Endodermal cell (in vitro differentiated cells): Measurements from ENCODE around the gene ZNRF3. TPM values are rescaled to one million over a fixed set of nuclear protein-coding genes. Genes with fewer than 3 reads are reported as not detected.

Experiments used
- DNase-seq: peaks from one replicate; pipeline ENCODE4 v3.0.0-alpha.2; 2017
- H3K27ac ChIP-seq: 2 replicates; pipeline ENCODE4 v1.5.1; 2013; ENCODE audit warnings: mild to moderate bottlenecking, low read depth, low read length, moderate library complexity
- H3K27me3 ChIP-seq: 2 replicates; pipeline ENCODE4 v1.6.1; 2013; ENCODE audit warnings: mild to moderate bottlenecking, low read length, moderate library complexity; ENCODE audit not compliant: insufficient read depth, control insufficient read depth, poor library complexity, severe bottlenecking
- H3K36me3 ChIP-seq: 2 replicates; pipeline ENCODE4 v1.7.0; 2013; ENCODE audit warnings: mild to moderate bottlenecking, low read length, moderate library complexity; ENCODE audit not compliant: control insufficient read depth, insufficient read depth
- H3K4me1 ChIP-seq: one replicate; pipeline ENCODE4 v1.7.0; 2013; ENCODE audit warnings: low read length; ENCODE audit not compliant: control insufficient read depth, insufficient read depth
- H3K4me3 ChIP-seq: 2 replicates; pipeline ENCODE4 v1.5.1; 2013; ENCODE audit warnings: mild to moderate bottlenecking, low read length, moderate library complexity
- H3K9ac ChIP-seq: 2 replicates; pipeline ENCODE4 v1.6.1; 2013; ENCODE audit warnings: mild to moderate bottlenecking, low read length, moderate library complexity; ENCODE audit not compliant: poor library complexity, severe bottlenecking; ENCODE audit errors: extremely low read depth
- H3K9me3 ChIP-seq: 2 replicates; pipeline ENCODE4 v1.6.1; 2013; ENCODE audit warnings: mild to moderate bottlenecking, low read length, moderate library complexity; ENCODE audit not compliant: control insufficient read depth
- H3K27ac Mint-ChIP-seq: 2 replicates; pipeline ENCODE4 v1.8.0; 2020; ENCODE audit warnings: mixed read lengths
- H3K27me3 Mint-ChIP-seq: 2 replicates; pipeline ENCODE4 v1.8.0; 2021; ENCODE audit warnings: mild to moderate bottlenecking, mixed read lengths; ENCODE audit not compliant: insufficient read depth
- H3K36me3 Mint-ChIP-seq: 2 replicates; pipeline ENCODE4 v1.8.0; 2020; ENCODE audit warnings: low read depth, mixed read lengths
- H3K4me1 Mint-ChIP-seq: 2 replicates; pipeline ENCODE4 v1.8.0; 2020; ENCODE audit warnings: mixed read lengths
- H3K4me3 Mint-ChIP-seq: 2 replicates; pipeline ENCODE4 v1.8.0; 2020; ENCODE audit warnings: mild to moderate bottlenecking, moderate library complexity, mixed read lengths
- H3K9me3 Mint-ChIP-seq: 2 replicates; pipeline ENCODE4 v1.8.0; 2020; ENCODE audit warnings: mild to moderate bottlenecking, mixed read lengths
- WGBS, 2 experiments: methylation state at CpG; one replicate each; pipeline versions ENCODE4 v1.1.5 to v1.1.7; 2013; ENCODE audit warnings: missing lambda C conversion rate in 2 of 2, mixed read lengths in 1 of 2; ENCODE audit not compliant: insufficient coverage in 1 of 2, insufficient read length in 1 of 2; 5-methylcytosine and 5-hydroxymethylcytosine counted together
- total RNA-seq, 2 donors: library from RNA; stranded (reverse); fragmentation: NEBNext Ultra II Directional in 1 of 2; extraction: Animal tissue kit (Norgen Biotek cat#: 25700) in 1 of 2; gene quantifications; 2 replicates in 1 of 2; 3 replicates in 1 of 2; pipeline ENCODE4 v1.2.1, GENCODE V29; 2021
- TF ChIP-seq, protein P1 (sequence below): fragments of 200-600 bp; sonication (generic); conservative IDR thresholded peaks from 2 replicates; pipeline ENCODE4 v1.5.0; 2021; ENCODE audit warnings: antibody characterized with exemption, mild to moderate bottlenecking

The ZNRF3 gene
- total RNA-seq, 2 donors from 2014 or later, result 15.8 to 19.8 TPM

DNA sequence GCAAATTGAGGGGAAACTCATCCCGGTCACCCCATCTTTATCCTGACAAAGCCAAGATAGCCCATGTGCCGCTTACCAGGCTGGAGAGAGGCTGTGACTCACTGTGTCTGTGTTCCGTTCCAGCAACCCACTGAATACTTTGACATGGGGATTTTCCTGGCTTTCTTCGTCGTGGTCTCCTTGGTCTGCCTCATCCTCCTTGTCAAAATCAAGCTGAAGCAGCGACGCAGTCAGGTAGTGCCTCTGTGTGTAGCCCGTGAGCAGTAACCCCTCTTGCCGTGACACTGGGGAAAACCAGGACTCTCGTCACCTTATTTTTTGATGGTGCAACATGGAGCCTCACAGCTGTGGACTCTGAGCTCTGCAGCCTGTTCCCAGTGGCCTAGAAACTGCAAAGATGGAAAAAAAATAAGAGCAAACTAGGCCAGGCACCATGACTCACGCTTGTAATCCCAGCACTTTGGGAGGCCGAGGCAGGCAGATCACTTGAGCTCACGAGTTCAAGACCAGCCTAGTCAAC, 161.3 kb downstream of the ZNRF3 start:
- no peak overlapping the region for H3K9ac ChIP-seq
- Mint-ChIP-seq H3K27ac (no peak overlapping the region), H3K27me3 (no peaks in the 10 kb centered on the region), H3K36me3 (peaks cover 42% of the 10 kb centered on the region), H3K9me3 (no peaks in the 10 kb centered on the region), H3K4me3 (no peak overlapping the region), H3K4me1 (no peaks in the 10 kb centered on the region)
- H3K36me3 ChIP-seq, result peaks cover 48% of the 10 kb centered on the region
- no peak overlapping the region for H3K27ac ChIP-seq
- no peaks in the 10 kb centered on the region for H3K27me3 ChIP-seq
- no peak overlapping the region for H3K4me3 ChIP-seq
- TF ChIP-seq, protein P1, sequence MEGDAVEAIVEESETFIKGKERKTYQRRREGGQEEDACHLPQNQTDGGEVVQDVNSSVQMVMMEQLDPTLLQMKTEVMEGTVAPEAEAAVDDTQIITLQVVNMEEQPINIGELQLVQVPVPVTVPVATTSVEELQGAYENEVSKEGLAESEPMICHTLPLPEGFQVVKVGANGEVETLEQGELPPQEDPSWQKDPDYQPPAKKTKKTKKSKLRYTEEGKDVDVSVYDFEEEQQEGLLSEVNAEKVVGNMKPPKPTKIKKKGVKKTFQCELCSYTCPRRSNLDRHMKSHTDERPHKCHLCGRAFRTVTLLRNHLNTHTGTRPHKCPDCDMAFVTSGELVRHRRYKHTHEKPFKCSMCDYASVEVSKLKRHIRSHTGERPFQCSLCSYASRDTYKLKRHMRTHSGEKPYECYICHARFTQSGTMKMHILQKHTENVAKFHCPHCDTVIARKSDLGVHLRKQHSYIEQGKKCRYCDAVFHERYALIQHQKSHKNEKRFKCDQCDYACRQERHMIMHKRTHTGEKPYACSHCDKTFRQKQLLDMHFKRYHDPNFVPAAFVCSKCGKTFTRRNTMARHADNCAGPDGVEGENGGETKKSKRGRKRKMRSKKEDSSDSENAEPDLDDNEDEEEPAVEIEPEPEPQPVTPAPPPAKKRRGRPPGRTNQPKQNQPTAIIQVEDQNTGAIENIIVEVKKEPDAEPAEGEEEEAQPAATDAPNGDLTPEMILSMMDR, result no peak
- H3K4me1 ChIP-seq, result no peaks in the 10 kb centered on the region
- DNase-seq, result no peak
- 93% methylated on average over 13 of the region's 13 CpGs for whole genome bisulfite sequencing, 2 experiments
- no peaks in the 10 kb centered on the region for H3K9me3 ChIP-seq

DNA sequence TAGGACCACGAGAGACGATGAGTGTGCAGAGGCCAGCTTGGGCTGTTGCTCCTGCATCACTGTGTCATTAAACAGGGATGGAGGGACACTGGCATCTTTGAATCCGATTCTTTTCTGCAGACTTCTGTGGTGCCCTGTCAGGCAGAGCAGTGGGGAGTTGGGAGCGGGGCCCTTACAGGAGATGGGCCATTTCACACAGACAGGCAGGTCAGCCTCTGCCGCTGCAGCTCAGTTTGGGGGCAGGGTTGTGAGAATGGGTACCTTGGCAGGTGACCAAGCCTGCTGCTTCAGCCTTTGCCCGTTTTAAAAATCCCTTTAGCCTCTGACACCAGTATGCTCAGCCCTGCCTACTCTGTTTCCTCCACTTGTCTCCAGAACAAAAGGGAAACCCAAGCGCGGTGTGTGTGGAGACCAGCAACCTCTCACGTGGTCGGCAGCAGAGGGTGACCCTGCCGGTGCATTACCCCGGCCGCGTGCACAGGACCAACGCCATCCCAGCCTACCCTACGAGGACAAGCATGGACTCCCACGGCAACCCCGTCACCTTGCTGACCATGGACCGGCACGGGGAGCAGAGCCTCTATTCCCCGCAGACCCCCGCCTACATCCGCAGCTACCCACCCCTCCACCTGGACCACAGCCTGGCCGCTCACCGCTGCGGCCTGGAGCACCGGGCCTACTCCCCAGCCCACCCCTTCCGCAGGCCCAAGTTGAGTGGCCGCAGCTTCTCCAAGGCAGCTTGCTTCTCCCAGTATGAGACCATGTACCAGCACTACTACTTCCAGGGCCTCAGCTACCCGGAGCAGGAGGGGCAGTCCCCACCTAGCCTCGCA, 165.7 kb downstream of the ZNRF3 start:
- Mint-ChIP-seq H3K4me1 (peaks cover 9% of the 10 kb centered on the region), H3K4me3 (no peak overlapping the region), H3K27me3 (no peaks in the 10 kb centered on the region), H3K9me3 (no peaks in the 10 kb centered on the region), H3K36me3 (peaks cover 40% of the 10 kb centered on the region), H3K27ac (no peak overlapping the region)
- no peak overlapping the region for H3K4me3 ChIP-seq
- no peak for DNase-seq
- no peaks in the 10 kb centered on the region for H3K4me1 ChIP-seq
- H3K27ac ChIP-seq, result no peak overlapping the region
- H3K27me3 ChIP-seq, result no peaks in the 10 kb centered on the region
- peaks cover 46% of the 10 kb centered on the region for H3K36me3 ChIP-seq
- no peaks in the 10 kb centered on the region for H3K9me3 ChIP-seq
- TF ChIP-seq, protein P1, result no peak
- no peak overlapping the region for H3K9ac ChIP-seq
- 94 to 95% methylated on average over 18 to 31 of the region's 31 CpGs for whole genome bisulfite sequencing, 2 experiments

DNA sequence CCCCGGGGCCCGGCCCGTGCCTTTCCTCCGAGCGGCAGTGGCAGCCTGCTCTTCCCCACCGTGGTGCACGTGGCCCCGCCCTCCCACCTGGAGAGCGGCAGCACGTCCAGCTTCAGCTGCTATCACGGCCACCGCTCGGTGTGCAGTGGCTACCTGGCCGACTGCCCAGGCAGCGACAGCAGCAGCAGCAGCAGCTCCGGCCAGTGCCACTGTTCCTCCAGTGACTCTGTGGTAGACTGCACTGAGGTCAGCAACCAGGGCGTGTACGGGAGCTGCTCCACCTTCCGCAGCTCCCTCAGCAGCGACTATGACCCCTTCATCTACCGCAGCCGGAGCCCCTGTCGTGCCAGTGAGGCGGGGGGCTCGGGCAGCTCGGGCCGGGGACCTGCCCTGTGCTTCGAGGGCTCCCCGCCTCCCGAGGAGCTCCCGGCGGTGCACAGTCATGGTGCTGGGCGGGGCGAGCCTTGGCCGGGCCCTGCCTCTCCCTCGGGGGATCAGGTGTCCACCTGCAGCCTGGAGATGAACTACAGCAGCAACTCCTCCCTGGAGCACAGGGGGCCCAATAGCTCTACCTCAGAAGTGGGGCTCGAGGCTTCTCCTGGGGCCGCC, 166.4 kb downstream of the ZNRF3 start:
- H3K9me3 ChIP-seq, result no peaks in the 10 kb centered on the region
- no peaks in the 10 kb centered on the region for H3K9me3 Mint-ChIP-seq
- no peak for DNase-seq
- H3K4me1 Mint-ChIP-seq, result peaks cover 14% of the 10 kb centered on the region
- no peaks in the 10 kb centered on the region for H3K27me3 ChIP-seq
- no peak overlapping the region for H3K27ac Mint-ChIP-seq
- peaks cover 38% of the 10 kb centered on the region for H3K36me3 ChIP-seq
- no peaks in the 10 kb centered on the region for H3K27me3 Mint-ChIP-seq
- H3K4me3 Mint-ChIP-seq, result no peak overlapping the region
- no peak overlapping the region for H3K27ac ChIP-seq
- TF ChIP-seq, protein P1, result no peak
- H3K36me3 Mint-ChIP-seq, result peaks cover 33% of the 10 kb centered on the region
- H3K9ac ChIP-seq, result no peak overlapping the region
- peaks cover 6% of the 10 kb centered on the region for H3K4me1 ChIP-seq
- H3K4me3 ChIP-seq, result no peak overlapping the region
- 95 to 98% methylated on average over 26 to 38 of the region's 38 CpGs for WGBS, 2 experiments
